Omental fat pad (tissue), 4 donors: ENCODE measurements around the gene TRAPPC8. TPM values are rescaled to one million over a fixed set of nuclear protein-coding genes. Genes with fewer than 3 reads are reported as not detected.

ENCODE experiments used
- ATAC-seq: fragments of 150-250 bp; one replicate; pipeline ENCODE4 v1.9.1; 2016; ENCODE audit warnings: mild to moderate bottlenecking, moderate library complexity; ENCODE audit not compliant: low FRiP score
- DNase-seq: peaks from one replicate; pipeline ENCODE4 v3.0.0-alpha.2; 2019; ENCODE audit warnings: low spot score
- CTCF ChIP-seq, 3 donors: fragments of 450-650 bp; IDR thresholded peaks; one replicate each; pipeline ENCODE4 v1.5.1; 2016 to 2017; ENCODE audit warnings: antibody characterized with exemption in 3 of 3, mild to moderate bottlenecking in 3 of 3, moderate library complexity in 2 of 3
- total RNA-seq, 4 donors: library from RNA; depleted of rRNA; stranded (reverse); fragments of >200 nt; gene quantifications; one replicate each; pipeline ENCODE4 v1.1.0, GENCODE V29; 2016

Gene TRAPPC8
- total RNA-seq, 4 donors from 2014 or later, result 36.2 to 45.7 (median 36.9) TPM

- TF ChIP-seq CTCF (IDR thresholded peaks at IDR 0.05), result no peak
- DNase-seq, result no peak
- no peak for ATAC-seq
These were observed 34.4 kb upstream of the TRAPPC8 start for GRCh38 chr18:31977270-31977872.

- DNase-seq (no peak), ATAC-seq (no peak)
These were observed 33.3 kb upstream of the TRAPPC8 start for GRCh38 chr18:31976242-31976641.

GRCh38 chr18:31973929-31974546 lies 31.1 kb upstream of the TRAPPC8 start:
- DNase-seq, result no peak
- no peak for ATAC-seq
- TF ChIP-seq CTCF (IDR thresholded peaks at IDR 0.05), result no peak

More at GRCh38 chr18:31976242-31976641, 33.3 kb upstream of the TRAPPC8 start:
- TF ChIP-seq CTCF (IDR thresholded peaks at IDR 0.05), result no peak

- ATAC-seq (no peak), DNase-seq (no peak)
- no peak for TF ChIP-seq CTCF (IDR thresholded peaks at IDR 0.05)
These were observed 27.7 kb upstream of the TRAPPC8 start for GRCh38 chr18:31970617-31971016.

GRCh38 chr18:31965316-31965970 lies 22.5 kb upstream of the TRAPPC8 start:
- TF ChIP-seq CTCF (IDR thresholded peaks at IDR 0.05), result no peak
- DNase-seq, result no peak
- ATAC-seq, result no peak

- ATAC-seq (no peak), DNase-seq (no peak)
- no peak for TF ChIP-seq CTCF (IDR thresholded peaks at IDR 0.05)
These were observed 14.8 kb upstream of the TRAPPC8 start for GRCh38 chr18:31957728-31958127.
